GM18499 (cell line): ENCODE results near the gene BRAF.
"Not testable (repeated sequence)": the region's sequence is repeated elsewhere in the genome, so short reads cannot be mapped to it uniquely, and the experiment has no call there.

Source experiments
- ATAC-seq: cut with Tn5 transposase; IDR thresholded peaks from one replicate; pipeline ENCODE4 v1.9.1; 2021; ENCODE audit warnings: moderate number of reproducible peaks; ENCODE audit not compliant: insufficient read depth, unreplicated experiment

BRAF gene

GRCh38 chr7:140924821-140925421 is at the start of gene BRAF:
BRAF (minus strand) TSS chr7:140924929; CDS start chr7:140924703, 226 bp downstream.
- no peak for ATAC-seq

GRCh38 chr7:140972876-140973829 is 48.4 kb upstream of the BRAF start:
- no peak for ATAC-seq

- ATAC-seq: no peak
Observed at GRCh38 chr7:140972344-140972743, 47.6 kb upstream of the BRAF start.

- no peak for ATAC-seq
Observed at GRCh38 chr7:140967438-140967837, 42.7 kb upstream of the BRAF start.

- no peak for ATAC-seq
Observed at GRCh38 chr7:140966561-140967233, 42.0 kb upstream of the BRAF start.

GRCh38 chr7:140961117-140961516 is 36.4 kb upstream of the BRAF start:
- no peak for ATAC-seq

- not testable (repeated sequence) for ATAC-seq
Observed at GRCh38 chr7:140956997-140957396, 32.3 kb upstream of the BRAF start.

GRCh38 chr7:140945940-140946339 is 21.2 kb upstream of the BRAF start:
- no peak for ATAC-seq

GRCh38 chr7:140942242-140942641 is 17.5 kb upstream of the BRAF start:
- not testable (repeated sequence) for ATAC-seq

GRCh38 chr7:140940898-140941297 is 16.2 kb upstream of the BRAF start:
- no peak for ATAC-seq

GRCh38 chr7:140937702-140938264 is 13.1 kb upstream of the BRAF start:
- no peak for ATAC-seq

- no peak for ATAC-seq
Observed at GRCh38 chr7:140928491-140929309, 4.0 kb upstream of the BRAF start.

GRCh38 chr7:140927945-140928344 is 3.2 kb upstream of the BRAF start:
- ATAC-seq: not testable (repeated sequence)

GRCh38 chr7:140927351-140927750 is 2.6 kb upstream of the BRAF start:
- ATAC-seq: no peak

GRCh38 chr7:140926021-140926817 is 1.5 kb upstream of the BRAF start:
- no peak for ATAC-seq

- peak; percentile 88 for ATAC-seq
Observed at GRCh38 chr7:140924019-140924820, 509 bp downstream of the BRAF start.

GRCh38 chr7:140923358-140924006 is 1.2 kb downstream of the BRAF start:
- no peak for ATAC-seq
